ENCODE results near the gene GALNT1.

DNA sequence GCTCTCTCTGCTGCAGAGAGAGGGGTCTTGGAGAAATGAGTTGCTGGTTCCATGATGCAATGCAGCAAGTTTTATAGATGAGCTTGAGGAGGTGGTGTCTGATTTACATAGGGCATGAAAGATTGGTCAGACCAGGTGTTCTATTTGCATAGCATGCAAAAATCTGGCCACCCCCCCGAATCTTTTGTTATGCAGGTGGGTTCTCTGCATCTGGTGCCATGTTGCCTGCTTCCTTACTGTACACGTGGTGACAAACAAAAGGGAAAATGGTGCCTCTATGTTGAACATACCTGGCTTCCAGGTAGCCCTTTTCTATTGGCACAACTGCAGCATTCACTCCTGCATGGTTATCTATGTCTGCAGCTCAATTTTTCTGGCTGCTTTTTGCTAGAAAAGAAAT is 169.4 kb downstream of the GALNT1 start:
- no peak for TF ChIP-seq POLR2A (IDR thresholded peaks at IDR 0.05; ENCODE audit: low read length)
- TF ChIP-seq GATA1 (IDR thresholded peaks at IDR 0.05; ENCODE audit: low read depth, low read length): no peak

Measured in erythroblast (primary cell).